Endothelial cell of umbilical vein (primary cell): ENCODE results near the gene OR6X1.

ENCODE experiments used
- EZH2 ChIP-seq: IDR thresholded peaks from 2 replicates; pipeline ENCODE4 v1.6.1; 2012; ENCODE audit warnings: borderline replicate concordance, low read depth, mild to moderate bottlenecking, moderate library complexity, low read length, inconsistent platforms; ENCODE audit not compliant: severe bottlenecking
- FOS ChIP-seq: IDR thresholded peaks from 2 replicates; pipeline ENCODE4 v1.6.1; 2011; ENCODE audit warnings: mild to moderate bottlenecking, low read length, moderate library complexity, borderline replicate concordance; ENCODE audit not compliant: insufficient read depth
- JUN ChIP-seq: IDR thresholded peaks from 2 replicates; pipeline ENCODE4 v1.6.1; 2011; ENCODE audit warnings: borderline replicate concordance, low read depth; ENCODE audit not compliant: insufficient read length, insufficient read depth
- MYC ChIP-seq: IDR thresholded peaks from one replicate; pipeline ENCODE4 v1.6.1; 2011; ENCODE audit warnings: mild to moderate bottlenecking, low read depth, low read length
- POLR2A ChIP-seq: IDR thresholded peaks from 2 replicates; pipeline ENCODE4 v1.6.1; 2012; ENCODE audit warnings: low read depth, mild to moderate bottlenecking, control low read depth, low read length
- POLR2AphosphoS5 ChIP-seq: IDR thresholded peaks from 2 replicates; pipeline ENCODE4 v1.6.1; 2012; ENCODE audit warnings: low read depth, mild to moderate bottlenecking, control low read depth, low read length, moderate library complexity; ENCODE audit not compliant: insufficient read depth
- TF ChIP-seq, protein P1 (sequence below), 2 donors: IDR thresholded peaks; 1 replicate in 1 of 2; 2 replicates in 1 of 2; pipeline ENCODE4 v1.5.1; 2011; ENCODE audit warnings: low read length in 2 of 2, mild to moderate bottlenecking in 2 of 2, moderate library complexity in 2 of 2, control low read depth in 1 of 2, inconsistent platforms in 1 of 2, low read depth in 1 of 2; ENCODE audit not compliant: insufficient read depth in 1 of 2; ENCODE audit errors: extremely low read depth in 1 of 2
- TF ChIP-seq, protein P2 (sequence below): IDR thresholded peaks from 2 replicates; pipeline ENCODE4 v1.6.1; 2011; ENCODE audit not compliant: insufficient read depth, insufficient read length

DNA sequence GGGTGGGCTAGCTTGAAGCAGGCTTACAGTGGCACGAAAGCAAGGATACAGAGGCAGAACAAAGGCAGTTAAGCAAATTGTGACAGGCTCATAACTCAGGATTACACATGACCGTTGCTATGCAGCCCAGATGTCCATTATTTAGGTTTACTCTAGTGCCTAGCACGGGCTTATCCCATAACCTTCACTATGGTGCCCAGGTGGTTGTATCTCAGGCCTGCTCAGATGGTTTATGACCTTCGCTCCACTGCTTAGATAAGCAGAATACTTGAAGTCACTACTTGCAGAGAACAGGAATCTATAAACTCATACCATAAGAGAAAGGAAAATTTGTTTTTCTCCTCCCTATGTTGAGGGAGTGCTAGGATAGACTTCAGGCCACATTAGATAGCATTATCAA, 42.8 kb upstream of the OR6X1 start:
- TF ChIP-seq, protein P1, sequence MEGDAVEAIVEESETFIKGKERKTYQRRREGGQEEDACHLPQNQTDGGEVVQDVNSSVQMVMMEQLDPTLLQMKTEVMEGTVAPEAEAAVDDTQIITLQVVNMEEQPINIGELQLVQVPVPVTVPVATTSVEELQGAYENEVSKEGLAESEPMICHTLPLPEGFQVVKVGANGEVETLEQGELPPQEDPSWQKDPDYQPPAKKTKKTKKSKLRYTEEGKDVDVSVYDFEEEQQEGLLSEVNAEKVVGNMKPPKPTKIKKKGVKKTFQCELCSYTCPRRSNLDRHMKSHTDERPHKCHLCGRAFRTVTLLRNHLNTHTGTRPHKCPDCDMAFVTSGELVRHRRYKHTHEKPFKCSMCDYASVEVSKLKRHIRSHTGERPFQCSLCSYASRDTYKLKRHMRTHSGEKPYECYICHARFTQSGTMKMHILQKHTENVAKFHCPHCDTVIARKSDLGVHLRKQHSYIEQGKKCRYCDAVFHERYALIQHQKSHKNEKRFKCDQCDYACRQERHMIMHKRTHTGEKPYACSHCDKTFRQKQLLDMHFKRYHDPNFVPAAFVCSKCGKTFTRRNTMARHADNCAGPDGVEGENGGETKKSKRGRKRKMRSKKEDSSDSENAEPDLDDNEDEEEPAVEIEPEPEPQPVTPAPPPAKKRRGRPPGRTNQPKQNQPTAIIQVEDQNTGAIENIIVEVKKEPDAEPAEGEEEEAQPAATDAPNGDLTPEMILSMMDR (IDR thresholded peaks at IDR 0.05; ENCODE audit: extremely low read depth in 1 of 2, insufficient read depth in 1 of 2, low read depth in 1 of 2, low read length in 2 of 2), result no peak
- TF ChIP-seq EZH2 (no peak), POLR2A (no peak), POLR2AphosphoS5 (no peak), JUN (no peak), MYC (no peak), FOS (no peak)
- TF ChIP-seq, protein P2, sequence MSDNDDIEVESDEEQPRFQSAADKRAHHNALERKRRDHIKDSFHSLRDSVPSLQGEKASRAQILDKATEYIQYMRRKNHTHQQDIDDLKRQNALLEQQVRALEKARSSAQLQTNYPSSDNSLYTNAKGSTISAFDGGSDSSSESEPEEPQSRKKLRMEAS, result no peak
